Activated T-helper 2 cell treated with anti-CD3 and anti-CD28 coated beads, Interferon-gamma antibody, Interleukin-2, Interleukin-4, amounts not matched to agents 10 μg/mL and 5 μg/mL and 100 μg/mL, durations not matched to agents 14 hours and 24 hours and 36 hours (primary cell): ENCODE data around the gene PRKAG2. TPM values are rescaled to one million over a fixed set of nuclear protein-coding genes. Genes with fewer than 3 reads are reported as not detected.

ENCODE experiments used
- DNase-seq: peaks from one replicate; pipeline ENCODE4 v3.0.0; 2021; ENCODE audit warnings: low spot score
- H3K27ac Mint-ChIP-seq: one replicate; pipeline ENCODE4 v1.8.0; 2021; ENCODE audit warnings: mixed read lengths
- H3K27me3 Mint-ChIP-seq: one replicate; pipeline ENCODE4 v1.8.0; 2021; ENCODE audit warnings: low read depth, mixed read lengths
- H3K36me3 Mint-ChIP-seq: one replicate; pipeline ENCODE4 v1.8.0; 2021; ENCODE audit warnings: low read depth, mixed read lengths
- H3K4me1 Mint-ChIP-seq: one replicate; pipeline ENCODE4 v1.8.0; 2021; ENCODE audit warnings: low read depth, mixed read lengths
- H3K4me3 Mint-ChIP-seq: one replicate; pipeline ENCODE4 v1.8.0; 2021; ENCODE audit warnings: low read depth, mild to moderate bottlenecking, moderate library complexity, mixed read lengths
- H3K9me3 Mint-ChIP-seq: one replicate; pipeline ENCODE4 v1.8.0; 2021; ENCODE audit warnings: mixed read lengths
- intact Hi-C: fragments of 100-400 bp; cut with micrococcal nuclease; formaldehyde crosslinking; loops from one replicate; pipeline ENCODE4 v1.15.1; 2023
- total RNA-seq: library from RNA; stranded (reverse); gene quantifications from 2 replicates; pipeline ENCODE4 v1.2.3, GENCODE V29; 2022

The PRKAG2 gene
- total RNA-seq, 1 donor from 2014 or later = 14.9 TPM

DNA sequence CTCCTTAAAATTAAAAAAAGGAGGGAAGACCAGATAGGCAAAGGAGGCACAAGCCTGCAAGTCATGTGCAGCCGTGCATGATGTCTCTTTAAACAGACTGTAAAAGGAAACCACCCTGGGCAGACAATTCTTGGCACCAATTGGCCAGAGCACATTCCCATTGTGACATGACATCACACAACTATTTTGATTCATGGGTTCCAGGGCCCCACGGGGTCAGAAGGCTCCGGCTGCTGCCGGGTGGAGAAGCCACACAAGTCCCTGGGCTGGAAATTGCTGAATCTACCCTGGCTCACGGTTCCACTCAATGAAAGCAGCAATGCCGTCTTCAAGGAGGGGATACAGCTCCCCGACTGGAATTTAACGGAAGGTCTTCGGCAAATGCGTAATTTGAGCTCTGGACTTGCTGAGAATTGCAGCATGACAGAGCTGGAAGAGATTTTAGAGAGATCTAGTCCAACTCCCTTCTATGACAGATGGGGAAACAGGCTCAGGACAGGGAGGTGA, 140.5 kb downstream of the PRKAG2 start:
- Mint-ChIP-seq H3K36me3 (no peaks in the 10 kb centered on the region), H3K27me3 (no peaks in the 10 kb centered on the region), H3K27ac (no peak overlapping the region), H3K4me1 (no peaks in the 10 kb centered on the region), H3K9me3 (no peaks in the 10 kb centered on the region), H3K4me3 (no peak overlapping the region)
- no peak for DNase-seq
- intact Hi-C loops = no loop called here

- DNase-seq = no peak
- H3K27ac Mint-ChIP-seq = no peak overlapping the region
- H3K9me3 Mint-ChIP-seq = no peaks in the 10 kb centered on the region
- no peaks in the 10 kb centered on the region for H3K27me3 Mint-ChIP-seq
- intact Hi-C loops = no loop called here
- no peaks in the 10 kb centered on the region for H3K36me3 Mint-ChIP-seq
- H3K4me3 Mint-ChIP-seq = no peak overlapping the region
- H3K4me1 Mint-ChIP-seq = no peaks in the 10 kb centered on the region
These were observed 141.0 kb downstream of the PRKAG2 start for GRCh38 chr7:151735851-151736402.

DNA sequence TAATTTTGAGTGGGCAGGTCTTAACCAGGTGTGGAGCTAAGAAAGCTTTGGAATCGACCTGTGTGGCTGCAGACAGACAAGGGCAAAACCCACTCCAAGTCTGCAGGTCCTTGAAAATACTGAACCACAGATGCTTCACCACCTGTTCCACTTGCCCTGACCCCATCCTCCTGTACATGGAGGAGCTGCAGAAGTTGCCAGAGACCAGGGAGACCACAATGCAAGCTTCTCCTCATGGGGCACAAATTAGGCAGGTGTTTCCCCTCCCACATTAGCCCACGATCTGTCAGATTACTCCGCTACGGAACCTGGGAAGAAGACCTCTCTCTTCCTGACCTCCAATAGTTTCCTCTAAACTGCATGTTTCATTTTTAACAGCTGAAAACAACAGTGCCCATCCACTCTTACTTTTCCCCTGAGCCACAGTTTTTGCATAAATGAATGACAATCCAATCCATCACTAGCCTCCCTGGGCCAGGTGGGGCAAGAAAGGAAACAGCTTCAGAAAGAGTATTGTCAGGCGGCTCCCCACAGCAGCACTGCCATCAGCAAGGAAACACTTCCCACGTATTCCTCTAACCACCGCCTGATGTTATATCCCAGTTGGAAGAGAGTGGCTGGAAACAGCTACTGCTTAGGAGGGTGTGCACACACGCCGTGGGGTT, 141.6 kb downstream of the PRKAG2 start:
- DNase-seq = no peak
- Mint-ChIP-seq H3K9me3 (no peaks in the 10 kb centered on the region), H3K36me3 (no peaks in the 10 kb centered on the region), H3K27ac (no peak overlapping the region), H3K4me1 (no peaks in the 10 kb centered on the region), H3K27me3 (no peaks in the 10 kb centered on the region), H3K4me3 (no peak overlapping the region)
- intact Hi-C loops = no loop called here

DNA sequence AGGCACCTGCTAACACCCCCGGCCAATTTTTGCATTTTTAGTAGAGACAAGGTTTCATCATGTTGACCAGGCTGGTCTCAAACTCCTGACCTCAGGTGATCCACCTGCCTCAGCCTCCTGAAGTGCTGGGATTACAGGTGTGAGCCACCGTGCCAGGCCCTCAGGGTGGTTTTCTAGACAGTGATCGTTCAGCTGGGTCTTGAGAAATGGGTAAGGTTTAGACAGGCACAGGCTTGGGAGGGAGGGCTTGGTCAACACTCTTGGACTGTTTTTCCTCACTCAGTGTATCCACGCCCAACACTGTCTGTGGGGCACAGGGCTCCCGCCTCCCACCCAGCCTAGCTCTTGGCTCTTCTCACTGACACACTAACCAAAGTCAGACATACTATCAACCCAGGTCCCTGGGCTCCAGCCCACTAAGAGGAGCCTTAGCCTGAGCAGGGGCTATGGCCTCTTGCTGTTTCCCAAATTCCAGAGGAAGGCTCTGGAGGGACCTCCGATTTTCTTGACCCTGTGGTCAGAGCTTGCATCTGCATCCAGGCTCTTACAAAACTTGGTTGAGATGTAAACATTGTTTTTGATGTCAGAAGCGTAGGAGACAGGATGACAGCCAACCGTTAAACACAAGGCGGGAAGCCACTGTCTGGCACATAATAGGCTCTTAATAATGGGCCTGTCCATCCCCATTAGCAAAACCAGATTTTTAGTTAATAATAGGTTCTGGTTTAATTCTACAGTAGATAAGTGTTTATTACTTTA, 143.9 kb downstream of the PRKAG2 start:
- peaks cover 4% of the 10 kb centered on the region for H3K4me1 Mint-ChIP-seq
- H3K4me3 Mint-ChIP-seq = no peak overlapping the region
- H3K27ac Mint-ChIP-seq = no peak overlapping the region
- H3K9me3 Mint-ChIP-seq = no peaks in the 10 kb centered on the region
- H3K27me3 Mint-ChIP-seq = no peaks in the 10 kb centered on the region
- no peak for DNase-seq
- H3K36me3 Mint-ChIP-seq = no peaks in the 10 kb centered on the region
- intact Hi-C loops = no loop called here

DNA sequence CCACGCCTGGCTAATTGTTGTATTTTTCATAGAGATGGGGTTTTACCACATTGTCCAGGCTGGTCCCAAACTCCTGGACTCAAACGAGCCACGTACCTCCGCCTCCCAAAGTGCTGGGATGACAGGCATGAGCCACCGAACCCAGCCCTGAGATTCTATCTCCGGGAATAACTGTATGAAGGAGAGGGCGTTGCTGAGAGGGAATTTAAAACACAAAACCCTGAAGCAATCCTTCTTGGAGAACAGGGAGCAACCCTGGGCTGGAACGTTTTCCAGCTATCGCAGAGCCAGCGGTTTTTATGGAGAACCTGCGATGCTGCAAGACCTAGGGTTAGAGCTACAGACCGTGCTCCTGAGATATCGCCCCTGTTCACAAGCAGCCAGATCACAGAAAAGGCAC, 144.6 kb downstream of the PRKAG2 start:
- no peaks in the 10 kb centered on the region for H3K9me3 Mint-ChIP-seq
- H3K36me3 Mint-ChIP-seq = no peaks in the 10 kb centered on the region
- no peaks in the 10 kb centered on the region for H3K27me3 Mint-ChIP-seq
- no peak overlapping the region for H3K27ac Mint-ChIP-seq
- peaks cover 5% of the 10 kb centered on the region for H3K4me1 Mint-ChIP-seq
- intact Hi-C loops = no loop called here
- H3K4me3 Mint-ChIP-seq = no peak overlapping the region
- no peak for DNase-seq

DNA sequence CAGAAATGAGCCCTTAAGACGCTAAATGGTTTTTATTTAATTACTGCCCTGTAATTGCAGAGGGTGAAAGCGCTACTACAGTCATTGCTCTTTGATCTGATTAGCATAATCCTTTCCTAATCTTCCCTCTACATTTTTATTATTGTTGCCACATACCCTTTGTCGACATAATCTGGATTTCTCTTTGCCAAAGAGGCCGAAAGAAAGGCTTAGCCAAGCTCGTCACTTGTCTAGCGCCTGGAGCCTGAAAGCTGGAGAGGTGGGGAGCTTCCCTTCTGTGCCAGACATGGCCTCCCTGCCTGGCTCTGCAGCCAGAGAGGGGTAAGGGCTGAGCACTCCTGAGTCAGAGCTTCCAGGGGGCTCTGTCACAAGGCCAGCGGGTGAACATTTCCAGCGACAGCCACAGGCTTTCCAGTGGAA, 145.9 kb downstream of the PRKAG2 start:
- Mint-ChIP-seq H3K36me3 (no peaks in the 10 kb centered on the region), H3K27ac (no peak overlapping the region), H3K27me3 (no peaks in the 10 kb centered on the region), H3K4me1 (peaks cover 8% of the 10 kb centered on the region), H3K4me3 (no peak overlapping the region), H3K9me3 (no peaks in the 10 kb centered on the region)
- intact Hi-C loops = no loop called here
- no peak for DNase-seq

- intact Hi-C loops = no loop called here
- DNase-seq = no peak
- peaks cover 8% of the 10 kb centered on the region for H3K4me1 Mint-ChIP-seq
- H3K27ac Mint-ChIP-seq = no peak overlapping the region
- H3K36me3 Mint-ChIP-seq = no peaks in the 10 kb centered on the region
- H3K9me3 Mint-ChIP-seq = no peaks in the 10 kb centered on the region
- H3K27me3 Mint-ChIP-seq = no peaks in the 10 kb centered on the region
- no peak overlapping the region for H3K4me3 Mint-ChIP-seq
These were observed 146.3 kb downstream of the PRKAG2 start for GRCh38 chr7:151730591-151730990.

DNA sequence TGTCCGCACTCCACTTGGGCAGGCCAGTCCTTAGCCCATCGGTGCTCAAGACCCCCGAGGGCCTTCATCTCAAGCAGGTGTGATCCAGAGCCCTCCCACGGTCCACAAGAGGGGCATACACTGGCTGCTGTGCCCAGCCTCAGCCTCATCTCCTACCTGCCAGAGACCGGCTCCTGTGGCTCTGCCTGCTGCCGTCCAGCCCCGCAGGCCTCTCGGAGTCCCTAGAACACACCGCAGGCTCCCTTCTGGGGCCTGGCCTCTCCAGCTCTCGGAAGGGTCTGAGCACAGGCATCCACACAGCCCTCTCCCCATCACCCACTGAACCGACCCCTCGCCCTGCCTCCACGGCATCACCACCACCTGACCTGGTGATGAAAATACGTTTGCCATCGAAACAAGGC, 147.4 kb downstream of the PRKAG2 start:
- H3K27ac Mint-ChIP-seq = no peak overlapping the region
- H3K36me3 Mint-ChIP-seq = no peaks in the 10 kb centered on the region
- intact Hi-C loops = no loop called here
- DNase-seq = no peak
- H3K4me3 Mint-ChIP-seq = no peak overlapping the region
- no peaks in the 10 kb centered on the region for H3K27me3 Mint-ChIP-seq
- peaks cover 8% of the 10 kb centered on the region for H3K4me1 Mint-ChIP-seq
- no peaks in the 10 kb centered on the region for H3K9me3 Mint-ChIP-seq

DNA sequence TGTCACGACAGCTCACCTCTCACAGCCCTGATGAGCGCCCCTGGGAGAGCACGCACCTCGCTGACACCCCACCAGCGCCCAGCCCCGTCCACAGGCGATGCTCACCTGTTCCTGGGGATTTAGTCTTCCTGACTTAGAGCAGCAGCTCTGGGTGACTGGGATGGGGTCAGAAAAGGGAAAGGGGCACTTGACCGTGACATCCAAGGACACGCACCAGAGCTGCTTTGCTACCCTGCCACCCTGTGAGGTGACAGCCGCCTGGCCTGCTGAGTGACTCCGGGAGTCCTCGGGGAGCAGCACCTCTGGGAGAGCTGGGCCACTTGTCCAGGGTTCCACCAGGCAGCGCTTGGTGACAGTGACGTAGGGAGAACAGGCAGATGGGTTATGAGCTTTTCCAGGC, 148.2 kb downstream of the PRKAG2 start:
- H3K27ac Mint-ChIP-seq = no peak overlapping the region

DNA sequence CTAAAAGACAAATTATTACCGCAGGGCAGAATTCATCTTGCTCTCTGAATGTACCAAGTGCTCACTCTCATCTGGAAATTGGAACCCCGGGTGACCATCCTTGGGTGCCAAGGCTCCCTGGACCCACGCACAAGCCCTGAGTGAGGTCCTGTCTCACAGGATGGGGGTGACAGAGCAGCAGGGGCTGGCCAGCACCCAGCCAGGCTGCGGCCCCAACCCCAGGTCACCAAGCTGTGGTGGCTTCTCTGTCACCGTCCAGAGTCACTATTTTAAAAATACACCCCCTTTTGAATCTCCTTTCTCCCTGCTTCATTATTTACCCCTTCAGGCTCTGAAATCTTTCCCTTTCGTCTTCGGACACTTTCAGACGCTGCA, 148.6 kb downstream of the PRKAG2 start:
- Mint-ChIP-seq H3K4me3 (no peak overlapping the region), H3K27me3 (no peaks in the 10 kb centered on the region), H3K36me3 (no peaks in the 10 kb centered on the region), H3K4me1 (peaks cover 8% of the 10 kb centered on the region), H3K9me3 (no peaks in the 10 kb centered on the region), H3K27ac (no peak overlapping the region)
- intact Hi-C loops = no loop called here
- no peak for DNase-seq

More for the DNA sequence above, 148.2 kb downstream of the PRKAG2 start:
- no peaks in the 10 kb centered on the region for H3K27me3 Mint-ChIP-seq
- H3K4me1 Mint-ChIP-seq = peaks cover 8% of the 10 kb centered on the region
- no peaks in the 10 kb centered on the region for H3K9me3 Mint-ChIP-seq
- intact Hi-C loops = no loop called here
- DNase-seq = no peak
- H3K4me3 Mint-ChIP-seq = no peak overlapping the region
- H3K36me3 Mint-ChIP-seq = no peaks in the 10 kb centered on the region

GRCh38 chr7:151727579-151728285, 149.2 kb downstream of the PRKAG2 start:
- Mint-ChIP-seq H3K4me1 (peaks cover 8% of the 10 kb centered on the region), H3K4me3 (no peak overlapping the region), H3K9me3 (no peaks in the 10 kb centered on the region), H3K27ac (no peak overlapping the region), H3K36me3 (no peaks in the 10 kb centered on the region), H3K27me3 (no peaks in the 10 kb centered on the region)
- DNase-seq = peak; percentile 17
- intact Hi-C loops = no loop called here

GRCh38 chr7:151726652-151727578, 150.0 kb downstream of the PRKAG2 start:
- H3K4me3 Mint-ChIP-seq = no peak overlapping the region
- H3K4me1 Mint-ChIP-seq = peaks cover 8% of the 10 kb centered on the region
- intact Hi-C loops = no loop called here
- no peaks in the 10 kb centered on the region for H3K27me3 Mint-ChIP-seq
- DNase-seq = no peak
- no peaks in the 10 kb centered on the region for H3K36me3 Mint-ChIP-seq
- H3K27ac Mint-ChIP-seq = no peak overlapping the region
- no peaks in the 10 kb centered on the region for H3K9me3 Mint-ChIP-seq
